Stimulated activated naive CD8-positive, alpha-beta T cell treated with anti-CD3 and anti-CD28 coated beads, Interleukin-15, Interleukin-2, amounts not matched to agents 100 ng/mL and 50 ng/mL, for 24 hours (primary cell): ENCODE results near the gene SLC24A4.

Experiments
- H3K27ac Mint-ChIP-seq: one replicate; pipeline ENCODE4 v1.8.0; 2021; ENCODE audit warnings: mild to moderate bottlenecking, mixed read lengths
- H3K27me3 Mint-ChIP-seq: one replicate; pipeline ENCODE4 v1.8.0; 2021; ENCODE audit warnings: mixed read lengths
- H3K36me3 Mint-ChIP-seq: one replicate; pipeline ENCODE4 v1.8.0; 2021; ENCODE audit warnings: low read depth, mixed read lengths
- H3K4me1 Mint-ChIP-seq: one replicate; pipeline ENCODE4 v1.8.0; 2021; ENCODE audit warnings: low read depth, mixed read lengths
- H3K4me3 Mint-ChIP-seq: one replicate; pipeline ENCODE4 v1.8.0; 2021; ENCODE audit warnings: mild to moderate bottlenecking, mixed read lengths
- H3K9me3 Mint-ChIP-seq: one replicate; pipeline ENCODE4 v1.8.0; 2021; ENCODE audit warnings: mixed read lengths

The SLC24A4 gene

GRCh38 chr14:92414690-92415445, 91.9 kb downstream of the SLC24A4 start:
- no peak overlapping the region for H3K27ac Mint-ChIP-seq
- peaks cover 10% of the 10 kb centered on the region for H3K27me3 Mint-ChIP-seq

GRCh38 chr14:92415969-92416368, 93.0 kb downstream of the SLC24A4 start:
- no peaks in the 10 kb centered on the region for H3K4me1 Mint-ChIP-seq
- no peaks in the 10 kb centered on the region for H3K9me3 Mint-ChIP-seq
- no peaks in the 10 kb centered on the region for H3K36me3 Mint-ChIP-seq
- no peak overlapping the region for H3K4me3 Mint-ChIP-seq
- peaks cover 10% of the 10 kb centered on the region for H3K27me3 Mint-ChIP-seq
- no peak overlapping the region for H3K27ac Mint-ChIP-seq

More at GRCh38 chr14:92414690-92415445, 91.9 kb downstream of the SLC24A4 start:
- no peak overlapping the region for H3K4me3 Mint-ChIP-seq
- H3K4me1 Mint-ChIP-seq = no peaks in the 10 kb centered on the region
- no peaks in the 10 kb centered on the region for H3K36me3 Mint-ChIP-seq
- no peaks in the 10 kb centered on the region for H3K9me3 Mint-ChIP-seq

GRCh38 chr14:92416544-92416943, 93.6 kb downstream of the SLC24A4 start:
- Mint-ChIP-seq H3K27me3 (peaks cover 7% of the 10 kb centered on the region), H3K4me1 (no peaks in the 10 kb centered on the region), H3K4me3 (no peak overlapping the region), H3K9me3 (no peaks in the 10 kb centered on the region), H3K27ac (no peak overlapping the region), H3K36me3 (no peaks in the 10 kb centered on the region)

GRCh38 chr14:92417759-92418158, 94.8 kb downstream of the SLC24A4 start:
- no peaks in the 10 kb centered on the region for H3K9me3 Mint-ChIP-seq
- H3K4me3 Mint-ChIP-seq = no peak overlapping the region
- H3K36me3 Mint-ChIP-seq = no peaks in the 10 kb centered on the region
- H3K27me3 Mint-ChIP-seq = peaks cover under 1% of the 10 kb centered on the region
- H3K27ac Mint-ChIP-seq = no peak overlapping the region
- H3K4me1 Mint-ChIP-seq = no peaks in the 10 kb centered on the region

GRCh38 chr14:92421751-92422150, 98.8 kb downstream of the SLC24A4 start:
- H3K4me3 Mint-ChIP-seq = no peak overlapping the region
- peaks cover 8% of the 10 kb centered on the region for H3K4me1 Mint-ChIP-seq
- H3K27ac Mint-ChIP-seq = no peak overlapping the region
- no peaks in the 10 kb centered on the region for H3K36me3 Mint-ChIP-seq
- no peaks in the 10 kb centered on the region for H3K27me3 Mint-ChIP-seq
- H3K9me3 Mint-ChIP-seq = no peaks in the 10 kb centered on the region

GRCh38 chr14:92425101-92425500, 102.1 kb downstream of the SLC24A4 start:
- H3K27me3 Mint-ChIP-seq = no peaks in the 10 kb centered on the region
- peaks cover 8% of the 10 kb centered on the region for H3K4me1 Mint-ChIP-seq
- H3K9me3 Mint-ChIP-seq = no peaks in the 10 kb centered on the region
- H3K36me3 Mint-ChIP-seq = no peaks in the 10 kb centered on the region
- no peak overlapping the region for H3K4me3 Mint-ChIP-seq
- no peak overlapping the region for H3K27ac Mint-ChIP-seq

GRCh38 chr14:92426237-92426636, 103.3 kb downstream of the SLC24A4 start:
- no peaks in the 10 kb centered on the region for H3K36me3 Mint-ChIP-seq
- no peaks in the 10 kb centered on the region for H3K9me3 Mint-ChIP-seq
- no peak overlapping the region for H3K4me3 Mint-ChIP-seq
- no peaks in the 10 kb centered on the region for H3K27me3 Mint-ChIP-seq
- H3K27ac Mint-ChIP-seq = no peak overlapping the region
- peaks cover 8% of the 10 kb centered on the region for H3K4me1 Mint-ChIP-seq

GRCh38 chr14:92427096-92427495, 104.1 kb downstream of the SLC24A4 start:
- H3K9me3 Mint-ChIP-seq = no peaks in the 10 kb centered on the region
- H3K4me1 Mint-ChIP-seq = peaks cover 8% of the 10 kb centered on the region
- H3K27me3 Mint-ChIP-seq = no peaks in the 10 kb centered on the region
- no peaks in the 10 kb centered on the region for H3K36me3 Mint-ChIP-seq
- no peak overlapping the region for H3K27ac Mint-ChIP-seq
- H3K4me3 Mint-ChIP-seq = no peak overlapping the region

GRCh38 chr14:92430686-92431085, 107.7 kb downstream of the SLC24A4 start:
- Mint-ChIP-seq H3K4me3 (no peak overlapping the region), H3K27ac (no peak overlapping the region), H3K36me3 (no peaks in the 10 kb centered on the region), H3K4me1 (peaks cover 8% of the 10 kb centered on the region), H3K27me3 (no peaks in the 10 kb centered on the region), H3K9me3 (peaks cover 6% of the 10 kb centered on the region)

- Mint-ChIP-seq H3K9me3 (peaks cover 6% of the 10 kb centered on the region), H3K27ac (no peak overlapping the region), H3K27me3 (no peaks in the 10 kb centered on the region), H3K4me3 (no peak overlapping the region), H3K4me1 (peaks cover 2% of the 10 kb centered on the region), H3K36me3 (no peaks in the 10 kb centered on the region)
Measured at GRCh38 chr14:92431199-92431725, 108.3 kb downstream of the SLC24A4 start.

GRCh38 chr14:92433407-92433806, 110.4 kb downstream of the SLC24A4 start:
- no peaks in the 10 kb centered on the region for H3K27me3 Mint-ChIP-seq
- H3K9me3 Mint-ChIP-seq = peaks cover 6% of the 10 kb centered on the region

GRCh38 chr14:92435154-92435553, 112.2 kb downstream of the SLC24A4 start:
- Mint-ChIP-seq H3K27ac (no peak overlapping the region), H3K36me3 (no peaks in the 10 kb centered on the region), H3K27me3 (no peaks in the 10 kb centered on the region), H3K4me1 (peaks cover 12% of the 10 kb centered on the region), H3K9me3 (peaks cover 6% of the 10 kb centered on the region), H3K4me3 (no peak overlapping the region)

More at GRCh38 chr14:92433407-92433806, 110.4 kb downstream of the SLC24A4 start:
- H3K4me1 Mint-ChIP-seq = no peaks in the 10 kb centered on the region
- H3K4me3 Mint-ChIP-seq = no peak overlapping the region
- H3K36me3 Mint-ChIP-seq = no peaks in the 10 kb centered on the region
- no peak overlapping the region for H3K27ac Mint-ChIP-seq

GRCh38 chr14:92436115-92436776, 113.3 kb downstream of the SLC24A4 start:
- no peaks in the 10 kb centered on the region for H3K36me3 Mint-ChIP-seq
- H3K4me1 Mint-ChIP-seq = peaks cover 17% of the 10 kb centered on the region
- no peak overlapping the region for H3K27ac Mint-ChIP-seq
- no peak overlapping the region for H3K4me3 Mint-ChIP-seq
- H3K27me3 Mint-ChIP-seq = no peaks in the 10 kb centered on the region
- peaks cover 6% of the 10 kb centered on the region for H3K9me3 Mint-ChIP-seq

- H3K27ac Mint-ChIP-seq = no peak overlapping the region
- no peaks in the 10 kb centered on the region for H3K36me3 Mint-ChIP-seq
- no peak overlapping the region for H3K4me3 Mint-ChIP-seq
- no peaks in the 10 kb centered on the region for H3K27me3 Mint-ChIP-seq
- peaks cover 6% of the 10 kb centered on the region for H3K9me3 Mint-ChIP-seq
- H3K4me1 Mint-ChIP-seq = peaks cover 27% of the 10 kb centered on the region
Measured at GRCh38 chr14:92437309-92437708, 114.3 kb downstream of the SLC24A4 start.

GRCh38 chr14:92437729-92438285, 114.8 kb downstream of the SLC24A4 start:
- no peaks in the 10 kb centered on the region for H3K36me3 Mint-ChIP-seq
- H3K27me3 Mint-ChIP-seq = no peaks in the 10 kb centered on the region
- no peak overlapping the region for H3K4me3 Mint-ChIP-seq
- no peak overlapping the region for H3K27ac Mint-ChIP-seq
- peaks cover 28% of the 10 kb centered on the region for H3K4me1 Mint-ChIP-seq
- peaks cover 6% of the 10 kb centered on the region for H3K9me3 Mint-ChIP-seq
